HT-29 (cell line): ENCODE measurements around the gene FAM229A. TPM values are rescaled to one million over a fixed set of nuclear protein-coding genes. Genes with fewer than 3 reads are reported as not detected.

ENCODE experiments used
- DNase-seq: peaks from one replicate; pipeline ENCODE4 v3.0.0-alpha.2; 2015; ENCODE audit warnings: low spot score
- total RNA-seq: library from RNA; depleted of rRNA; stranded (reverse); fragments of >200 nt; shearing (Covaris generic); gene quantifications from 2 replicates; pipeline ENCODE4 v1.2.3, GENCODE V29; 2014; rRNA removed

Gene FAM229A
- total RNA-seq, 1 experiment from 2014 or later: 2.6 TPM

GRCh38 chr1:32331549-32331948 is 30.7 kb downstream of the FAM229A start:
- no peak for DNase-seq

- no peak for DNase-seq
Observed at GRCh38 chr1:32330558-32331151, 31.6 kb downstream of the FAM229A start.

GRCh38 chr1:32329931-32330466 is 32.3 kb downstream of the FAM229A start:
- DNase-seq: no peak

GRCh38 chr1:32327204-32327603 is 35.1 kb downstream of the FAM229A start:
- DNase-seq: no peak

GRCh38 chr1:32321712-32322291 is 40.5 kb downstream of the FAM229A start:
- DNase-seq: peak; percentile 94

- DNase-seq: no peak
Observed at GRCh38 chr1:32318127-32318869, 44.0 kb downstream of the FAM229A start.

GRCh38 chr1:32316903-32317277 is 45.4 kb downstream of the FAM229A start:
- DNase-seq: no peak

GRCh38 chr1:32311709-32312393 is 50.4 kb downstream of the FAM229A start:
- no peak for DNase-seq

Other genes with a start within 250 kb of the FAM229A start
- gene TXLNA, start 182.8 kb downstream of the FAM229A start, total RNA-seq: 48.6 and 54.8 TPM in 2 replicates
- gene CCDC28B, start 161.9 kb downstream of the FAM229A start, total RNA-seq: 9.5 and 12.3 TPM in 2 replicates
- 4.8 and 9.1 TPM in 2 replicates for gene IQCC, start 156.8 kb downstream of the FAM229A start, total RNA-seq
- gene DCDC2B, start 153.4 kb downstream of the FAM229A start, total RNA-seq: not detected in 2 replicates
- 21.7 and 25.1 TPM in 2 replicates for gene TMEM234, start 140.1 kb downstream of the FAM229A start, total RNA-seq
- gene EIF3I, start 140.1 kb downstream of the FAM229A start, total RNA-seq: 331 and 332 TPM in 2 replicates
- 0.29 TPM in 1 of 2 replicates, not detected in the other for gene FAM167B, start 115.3 kb downstream of the FAM229A start, total RNA-seq
- gene LCK, start 111.2 kb downstream of the FAM229A start, total RNA-seq: 0.33 and 0.76 TPM in 2 replicates
- gene HDAC1, start 70.4 kb downstream of the FAM229A start, total RNA-seq: 185 and 200 TPM in 2 replicates
- 384 TPM in 2 replicates for gene MARCKSL1, start 26.3 kb downstream of the FAM229A start, total RNA-seq
- 0.08 and 1.8 TPM in 2 replicates for gene TSSK3, start 54 bp upstream of the FAM229A start, total RNA-seq
- gene BSDC1, start 32.0 kb upstream of the FAM229A start, total RNA-seq: 48.3 and 54.4 TPM in 2 replicates
- gene ZBTB8B, start 102.6 kb upstream of the FAM229A start, total RNA-seq: not detected in 2 replicates
- gene ZBTB8A, start 176.9 kb upstream of the FAM229A start, total RNA-seq: 0.84 and 1.0 TPM in 2 replicates